C4-2B (cell line): Measurements from ENCODE around the gene PSMG1.

Source experiments
- ZFX ChIP-seq: fragments of 450-650 bp; IDR thresholded peaks from 2 replicates; pipeline ENCODE4 v1.6.1; 2017
- TF ChIP-seq, protein P1 (sequence below): fragments of 450-650 bp; conservative IDR thresholded peaks from 2 replicates; pipeline ENCODE4 v1.5.1; 2017; ENCODE audit warnings: mild to moderate bottlenecking

DNA sequence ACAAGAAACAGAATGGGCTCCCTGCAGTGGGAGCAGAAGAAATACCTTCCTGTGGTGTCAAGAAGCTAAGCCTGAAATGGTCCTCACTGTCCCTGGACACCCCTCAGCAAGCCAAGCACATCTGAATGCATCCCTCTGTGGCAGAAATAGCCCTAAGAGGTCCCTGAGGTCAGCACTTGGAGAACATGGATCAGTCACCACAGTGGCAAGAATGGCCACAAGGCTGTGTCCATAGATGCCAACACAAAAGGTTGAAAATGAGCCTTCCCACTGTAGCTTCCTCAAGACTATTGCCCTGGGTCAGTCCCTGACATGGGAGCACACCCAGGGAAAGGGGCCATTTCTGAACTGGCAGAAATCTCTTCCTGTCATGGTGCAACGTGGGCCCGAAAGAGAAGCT lies 27.7 kb downstream of the PSMG1 start:
- TF ChIP-seq, protein P1, sequence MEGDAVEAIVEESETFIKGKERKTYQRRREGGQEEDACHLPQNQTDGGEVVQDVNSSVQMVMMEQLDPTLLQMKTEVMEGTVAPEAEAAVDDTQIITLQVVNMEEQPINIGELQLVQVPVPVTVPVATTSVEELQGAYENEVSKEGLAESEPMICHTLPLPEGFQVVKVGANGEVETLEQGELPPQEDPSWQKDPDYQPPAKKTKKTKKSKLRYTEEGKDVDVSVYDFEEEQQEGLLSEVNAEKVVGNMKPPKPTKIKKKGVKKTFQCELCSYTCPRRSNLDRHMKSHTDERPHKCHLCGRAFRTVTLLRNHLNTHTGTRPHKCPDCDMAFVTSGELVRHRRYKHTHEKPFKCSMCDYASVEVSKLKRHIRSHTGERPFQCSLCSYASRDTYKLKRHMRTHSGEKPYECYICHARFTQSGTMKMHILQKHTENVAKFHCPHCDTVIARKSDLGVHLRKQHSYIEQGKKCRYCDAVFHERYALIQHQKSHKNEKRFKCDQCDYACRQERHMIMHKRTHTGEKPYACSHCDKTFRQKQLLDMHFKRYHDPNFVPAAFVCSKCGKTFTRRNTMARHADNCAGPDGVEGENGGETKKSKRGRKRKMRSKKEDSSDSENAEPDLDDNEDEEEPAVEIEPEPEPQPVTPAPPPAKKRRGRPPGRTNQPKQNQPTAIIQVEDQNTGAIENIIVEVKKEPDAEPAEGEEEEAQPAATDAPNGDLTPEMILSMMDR: no peak
- no peak for TF ChIP-seq ZFX
